NCI-H510A treated with DMSO at 0.1 percent for 48 hours (cell line): ENCODE measurements around the gene SLC22A31.
"Not testable (repeated sequence)": the region's sequence is repeated elsewhere in the genome, so short reads cannot be mapped to it uniquely, and the experiment has no call there.

Source experiments
- DNase-seq: peaks from one replicate; lab custom pipeline; 2025; lab: John Stamatoyannopoulos, UW

Gene SLC22A31

DNA sequence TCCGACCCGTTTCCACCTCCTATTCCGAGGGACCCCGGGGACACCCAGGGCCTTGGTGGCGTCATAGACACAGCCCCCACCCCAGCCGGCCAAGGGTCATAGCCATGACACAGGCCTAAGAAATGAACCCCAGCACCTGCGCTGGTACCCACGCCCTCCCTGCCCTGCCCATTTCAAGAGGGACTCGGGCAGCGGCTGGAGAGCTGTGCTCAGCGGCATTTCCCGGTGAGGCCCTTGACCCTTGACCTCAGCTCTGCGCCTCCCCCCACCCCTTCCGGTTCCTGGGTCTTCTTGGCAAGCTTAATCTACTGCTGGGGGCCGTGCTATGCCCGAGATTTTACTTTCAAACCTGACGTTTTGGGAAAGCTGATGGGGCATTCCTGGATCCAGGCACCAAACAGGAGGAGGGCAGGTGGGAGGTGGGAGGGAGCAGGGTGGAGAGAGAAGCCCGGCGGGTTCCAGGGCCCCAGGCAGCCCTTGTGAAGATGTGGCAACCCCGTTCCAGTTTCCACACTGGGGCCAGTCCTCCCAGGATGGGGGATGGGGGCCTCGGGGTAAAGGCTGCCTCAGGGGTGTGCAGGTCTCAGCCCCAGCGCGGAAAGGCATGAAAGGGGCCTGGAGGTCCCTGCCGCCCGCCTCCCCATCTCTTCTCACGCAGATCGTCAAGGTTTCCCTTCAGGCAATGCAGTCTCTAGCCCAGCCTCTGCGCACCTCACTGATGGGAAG is at the start of gene SLC22A31:
TSS of gene SLC22A31 (minus strand) at position 414 of the 726 bp plus-strand sequence. CDS start at position 378, 36 bp downstream.
- DNase-seq: no peak

DNA sequence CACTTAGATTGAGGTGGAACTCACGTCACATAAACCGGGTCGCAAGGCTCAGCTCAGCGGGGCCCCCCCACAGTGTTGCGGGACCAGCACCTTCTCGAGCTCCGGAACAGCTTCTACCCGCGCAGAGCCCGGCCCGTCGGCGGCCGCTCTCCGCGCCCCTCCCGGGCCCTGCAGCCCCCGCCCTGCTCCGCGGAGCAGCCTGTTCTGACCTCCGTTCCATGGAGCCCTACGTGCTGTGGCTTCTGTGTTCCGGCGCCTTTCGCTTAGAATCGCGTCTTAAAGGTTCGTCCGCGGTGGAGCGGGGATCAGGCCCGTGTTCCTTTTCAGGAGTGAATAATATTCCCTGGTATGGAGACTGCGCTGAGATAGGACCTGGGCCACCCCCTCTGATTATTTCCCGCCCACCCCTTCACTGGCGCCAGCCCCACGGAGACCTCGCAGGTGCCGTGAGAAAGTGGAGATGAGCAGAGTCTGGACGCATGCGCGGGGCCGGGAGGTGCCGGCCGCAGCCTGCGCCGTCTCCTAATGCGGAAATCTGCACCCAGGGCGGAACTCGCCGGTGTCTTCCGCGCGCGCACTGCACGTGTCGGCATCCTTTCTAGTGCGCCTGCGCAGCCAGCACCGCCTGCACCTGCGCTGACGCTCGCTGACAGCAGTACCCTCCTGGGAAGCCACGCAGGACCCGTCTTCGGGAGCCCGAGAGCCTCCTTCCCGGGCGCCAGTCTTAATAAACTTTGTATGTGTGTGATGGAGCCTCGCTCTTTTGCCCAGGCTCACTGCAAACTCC is 48.1 kb upstream of the SLC22A31 start:
- no peak for DNase-seq

DNA sequence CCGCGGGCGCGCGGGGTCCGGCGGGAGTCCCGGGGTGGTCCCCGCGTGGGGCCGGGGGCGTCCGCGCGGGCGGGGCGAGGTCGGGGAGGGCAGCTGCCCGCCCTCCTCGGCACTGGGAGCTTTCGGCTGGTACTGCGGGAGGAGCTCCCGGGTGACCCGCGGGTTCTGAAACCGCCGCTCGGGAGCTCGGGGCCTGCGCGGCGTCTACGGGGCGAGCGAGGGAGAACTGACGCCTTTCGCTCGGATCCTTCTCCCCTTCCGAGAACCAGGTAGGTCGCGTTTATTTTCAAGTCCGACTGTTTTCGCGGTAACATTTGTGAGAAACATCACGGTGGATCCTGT is 47.4 kb upstream of the SLC22A31 start:
- DNase-seq: not testable (repeated sequence)

DNA sequence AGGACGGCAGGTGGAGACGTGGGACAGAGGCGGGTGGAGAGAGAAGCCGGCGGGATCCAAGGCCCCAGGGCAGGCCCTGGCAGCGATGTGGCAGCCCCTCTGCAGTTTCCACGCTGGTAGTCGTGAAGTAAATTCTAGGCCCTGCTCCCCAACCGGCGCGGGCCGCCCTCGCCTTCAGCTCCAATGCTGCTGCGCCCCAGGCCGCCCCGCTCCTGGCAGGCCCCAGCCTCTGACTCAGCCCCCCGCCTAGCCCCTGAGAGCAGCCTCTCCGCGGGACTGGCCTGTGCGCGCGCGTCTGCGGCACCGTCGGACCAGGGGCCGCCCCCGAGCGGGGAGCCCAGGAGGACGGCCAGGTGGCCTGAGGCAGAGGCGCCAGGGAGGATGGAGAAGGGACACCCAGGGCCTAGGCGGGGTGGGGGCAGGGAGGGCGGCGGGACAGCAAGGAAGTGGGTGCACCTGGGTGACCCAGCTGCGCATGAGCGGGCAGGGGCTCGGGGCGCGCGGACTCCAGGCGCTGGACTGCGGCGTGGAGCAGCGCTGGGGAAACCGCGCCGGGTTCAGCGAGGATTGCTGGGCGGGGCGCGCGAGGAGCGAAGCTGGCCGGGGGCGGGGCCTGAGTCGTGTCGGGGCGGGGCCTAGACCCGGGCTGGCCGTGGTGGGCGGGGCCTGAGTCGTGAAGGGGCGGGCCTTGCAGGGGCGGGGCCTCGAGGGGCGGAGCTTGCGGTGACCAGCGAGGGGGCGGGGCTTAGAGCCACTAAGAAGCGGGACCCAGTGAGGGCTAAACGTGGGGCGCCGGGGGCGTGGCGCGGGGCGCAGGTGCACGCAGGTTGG is 46.8 kb upstream of the SLC22A31 start:
- DNase-seq: peak; percentile 50

DNA sequence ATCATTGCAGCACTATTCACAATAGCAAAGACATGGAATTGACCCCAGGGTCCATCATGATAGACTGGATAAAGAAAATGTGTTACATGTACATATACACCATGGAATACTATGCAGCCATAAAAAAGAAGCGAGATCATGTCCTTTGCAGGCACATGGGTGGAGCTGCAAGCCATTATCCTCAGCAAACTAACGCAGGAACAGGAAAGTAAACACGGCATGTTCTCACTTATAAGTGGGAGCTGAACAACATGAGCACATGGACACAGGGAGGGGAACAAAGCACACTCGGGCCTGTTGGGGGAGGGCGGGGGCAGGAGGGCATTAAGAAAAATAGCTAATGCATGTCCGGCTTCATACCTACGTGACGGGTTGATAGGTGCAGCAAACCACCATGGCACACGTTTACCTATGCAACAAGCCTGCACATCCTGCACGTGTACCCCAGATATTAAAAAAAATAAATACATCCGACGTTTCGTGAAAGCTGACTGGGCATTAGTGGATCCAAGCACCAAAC is 46.1 kb upstream of the SLC22A31 start:
- no peak for DNase-seq

DNA sequence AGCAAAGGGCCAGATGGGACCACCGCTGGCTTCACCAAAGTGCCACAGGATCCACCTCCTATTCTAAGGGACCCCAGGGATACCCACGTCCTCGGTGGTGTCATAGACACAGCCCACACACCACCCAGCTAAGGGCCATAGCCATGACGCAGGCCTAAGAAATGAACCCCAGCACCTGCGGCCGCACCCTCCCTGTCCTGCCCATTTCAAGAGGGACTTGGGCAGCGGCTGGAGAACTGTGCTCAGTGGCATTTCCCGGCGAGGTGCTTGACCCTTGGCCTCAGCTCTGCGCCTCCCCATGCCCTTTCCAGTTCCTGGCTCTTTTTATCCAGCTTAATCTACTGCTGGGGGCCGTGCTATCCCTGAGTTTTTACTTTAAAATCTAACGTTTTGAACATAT is 44.4 kb upstream of the SLC22A31 start:
- no peak for DNase-seq

DNA sequence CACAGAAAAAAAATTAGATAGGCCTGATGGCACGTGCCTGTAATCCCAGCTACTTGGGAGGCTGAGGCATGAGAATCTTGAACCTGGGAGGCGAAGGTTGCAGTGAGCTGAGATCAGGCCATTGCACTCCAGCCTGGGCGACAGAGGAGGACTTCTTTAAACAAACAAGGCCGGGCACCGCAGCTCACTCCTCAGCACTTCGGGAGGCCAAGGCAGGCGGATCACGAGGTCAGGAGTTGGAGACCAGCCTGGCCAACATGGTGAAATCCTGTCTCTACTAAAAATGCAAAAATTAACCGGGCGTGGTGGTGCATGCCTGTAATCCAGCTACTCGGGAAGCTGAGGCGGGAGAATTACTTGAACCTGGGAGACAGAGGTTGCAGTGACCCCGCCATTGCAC is 43.9 kb upstream of the SLC22A31 start:
- not testable (repeated sequence) for DNase-seq

DNA sequence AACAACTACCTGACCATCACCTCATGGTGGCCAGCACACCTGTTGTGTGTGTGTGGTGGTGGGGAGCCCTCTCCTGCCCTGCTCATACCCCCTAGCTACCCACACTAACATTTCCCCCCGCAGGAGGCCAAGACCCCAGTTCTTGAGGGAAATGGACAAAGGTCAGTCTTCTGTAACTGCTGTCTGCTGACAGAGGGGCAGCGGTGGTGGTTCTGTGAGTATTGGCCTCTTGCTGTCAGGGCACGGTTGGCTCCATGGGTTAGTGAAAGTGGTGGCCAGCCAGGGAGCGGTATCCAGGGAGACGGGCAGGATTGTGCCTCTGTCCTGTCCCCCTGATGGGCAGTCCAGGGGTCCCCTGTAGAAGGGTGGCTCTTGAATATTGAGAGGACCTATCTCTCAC is 43.3 kb upstream of the SLC22A31 start:
- no peak for DNase-seq

DNA sequence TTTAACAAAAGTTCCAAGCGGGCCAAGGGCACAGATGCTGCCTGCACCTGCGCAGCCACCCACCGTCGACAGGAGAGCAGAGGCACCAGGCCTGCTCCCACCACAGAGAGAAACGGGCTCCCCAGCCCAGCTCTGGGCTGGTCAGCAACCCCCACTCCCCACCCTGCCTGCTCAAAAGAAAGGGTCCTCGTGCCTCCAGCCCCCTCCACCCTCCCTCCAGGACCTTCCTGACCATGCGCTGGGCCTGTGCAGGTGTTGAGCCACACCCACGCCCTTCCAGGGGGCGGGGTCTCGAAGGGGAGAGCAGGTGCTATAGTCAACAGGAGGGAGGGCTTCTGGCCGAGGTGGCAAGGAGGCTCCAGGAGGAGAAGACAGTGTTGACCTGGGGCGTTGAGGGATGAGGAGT is 42.5 kb upstream of the SLC22A31 start:
- DNase-seq: no peak

DNA sequence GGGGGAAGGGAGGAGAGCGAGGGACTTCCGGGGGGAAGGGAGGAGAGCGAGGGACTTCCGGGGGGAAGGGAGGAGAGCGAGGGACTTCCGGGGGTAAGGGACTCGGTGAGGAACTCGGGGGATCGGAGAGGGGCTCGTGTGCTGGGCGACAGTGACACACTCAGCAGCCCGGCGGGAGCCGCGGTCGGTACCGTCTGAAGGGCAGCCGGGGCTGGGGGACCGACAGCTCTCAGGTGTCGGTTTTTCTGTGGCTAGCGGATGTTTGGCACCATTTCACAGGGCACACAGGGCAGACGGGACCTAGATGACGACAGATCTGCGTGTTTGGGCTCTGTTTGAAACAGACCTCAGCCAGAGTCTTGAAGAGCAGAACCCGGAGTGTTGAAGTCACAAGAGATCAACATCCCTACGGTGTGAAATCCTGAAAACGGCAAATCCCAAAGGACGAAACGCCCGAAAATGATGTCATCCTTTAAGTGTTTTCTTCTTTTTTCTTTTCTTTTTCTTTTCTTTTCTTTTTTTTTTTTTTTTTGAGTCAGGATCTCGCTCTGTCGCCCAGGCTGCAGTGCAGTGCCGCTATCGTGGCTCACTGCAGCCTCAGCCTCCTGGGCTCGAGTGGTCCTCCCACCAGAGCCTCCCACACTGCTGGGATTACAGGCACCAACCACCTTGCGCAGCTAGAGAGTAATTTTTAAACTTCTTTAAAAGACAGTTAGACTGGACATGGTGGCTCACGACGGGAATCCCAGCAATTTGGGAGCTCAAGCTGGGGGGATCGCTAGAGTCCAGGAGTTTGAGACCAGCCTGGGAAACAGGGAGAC is 41.1 kb upstream of the SLC22A31 start:
- DNase-seq: no peak

DNA sequence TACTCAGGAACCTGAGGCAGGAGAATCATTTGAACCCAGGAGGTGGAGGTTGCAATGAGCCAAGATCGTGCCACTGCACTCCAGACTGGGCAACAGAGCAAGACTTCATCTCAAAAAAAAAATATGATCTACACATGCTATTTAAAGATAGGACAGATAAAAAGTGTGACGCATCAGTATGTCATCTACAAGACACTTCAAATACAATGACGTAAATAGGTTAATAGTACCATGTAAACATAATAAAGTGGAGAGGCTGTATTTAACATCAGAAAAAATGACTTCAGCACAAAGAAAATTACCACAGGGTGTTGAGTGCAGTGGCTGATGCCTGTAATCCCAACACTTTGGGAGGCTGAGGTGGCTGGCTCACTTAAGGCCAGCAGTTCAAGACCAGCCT is 37.4 kb upstream of the SLC22A31 start:
- DNase-seq: no peak

DNA sequence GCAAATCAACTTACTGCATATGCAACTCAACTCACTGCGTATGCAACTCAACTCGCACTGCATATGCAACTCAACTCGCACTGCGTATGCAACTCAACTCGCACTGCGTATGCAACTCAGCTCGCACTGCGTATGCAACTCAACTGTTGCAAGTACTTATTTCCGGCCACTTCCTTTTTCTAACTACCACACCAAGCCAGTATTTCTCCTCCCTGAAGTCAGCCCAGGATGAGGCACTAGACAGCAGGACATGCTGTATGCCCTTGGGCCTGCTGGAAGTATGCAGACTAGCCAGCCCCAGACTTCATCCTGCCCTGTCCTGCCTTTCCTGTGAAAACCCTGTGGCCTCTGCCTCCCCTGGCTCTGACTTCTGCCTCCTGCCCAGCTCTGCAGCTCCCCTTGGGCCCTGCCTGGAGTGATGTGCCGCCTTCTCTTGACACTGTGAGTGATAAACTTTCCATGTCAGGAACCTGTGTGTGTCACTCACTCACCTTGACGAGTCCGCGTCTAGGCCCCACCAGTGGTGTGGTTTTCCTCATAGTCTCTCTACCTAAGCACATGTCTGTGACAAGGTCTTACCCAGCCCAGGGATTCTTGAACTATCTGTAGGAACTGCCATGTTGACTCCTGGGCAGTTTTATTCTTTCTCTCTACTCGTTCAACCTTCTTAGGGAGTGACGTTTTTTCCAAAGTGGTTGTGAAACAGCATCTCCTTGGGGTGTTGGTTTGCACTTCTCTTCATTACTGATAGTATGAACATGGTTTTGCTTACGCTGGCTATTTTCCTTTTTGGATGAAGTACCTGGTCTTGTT is 33.5 kb upstream of the SLC22A31 start:
- DNase-seq: no peak

DNA sequence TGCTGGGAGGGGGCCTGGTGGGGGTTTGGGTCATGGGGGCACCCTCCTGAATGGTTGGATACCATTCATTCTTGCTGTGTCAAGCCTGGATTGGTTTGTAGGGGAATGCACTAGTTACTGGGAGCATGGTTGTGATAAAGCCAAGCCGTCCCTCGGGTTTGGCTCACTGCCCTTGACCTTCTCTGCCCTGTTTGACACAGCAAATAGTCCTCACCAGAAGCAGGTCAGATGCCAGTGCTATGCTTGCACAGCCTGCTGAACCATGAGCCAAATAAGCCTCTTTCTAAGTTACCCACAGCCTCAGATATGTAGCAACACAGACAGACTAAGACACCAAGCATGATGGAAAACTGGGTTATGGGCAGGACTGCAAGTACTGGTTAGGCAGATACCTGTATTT is 31.8 kb upstream of the SLC22A31 start:
- DNase-seq: no peak

DNA sequence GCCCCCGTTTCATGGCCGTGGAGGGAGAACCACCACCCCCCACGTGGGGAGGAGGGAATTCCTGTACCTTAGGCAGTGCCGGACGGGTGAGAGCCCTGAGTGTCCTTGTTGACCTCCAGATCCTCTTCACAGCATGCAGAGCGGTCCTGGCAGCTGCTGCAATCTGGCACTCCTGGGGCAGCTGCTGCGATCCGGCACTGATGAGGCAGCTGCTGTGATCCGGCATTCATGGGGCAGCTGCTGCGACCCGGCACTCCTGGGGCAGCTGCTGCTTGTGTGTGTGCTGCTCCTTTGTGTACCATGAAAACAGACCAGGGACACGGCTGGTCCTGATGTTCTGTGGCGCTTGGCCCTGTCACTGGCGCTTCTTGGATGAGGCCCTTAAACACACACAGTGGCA is 29.9 kb upstream of the SLC22A31 start:
- DNase-seq: no peak

DNA sequence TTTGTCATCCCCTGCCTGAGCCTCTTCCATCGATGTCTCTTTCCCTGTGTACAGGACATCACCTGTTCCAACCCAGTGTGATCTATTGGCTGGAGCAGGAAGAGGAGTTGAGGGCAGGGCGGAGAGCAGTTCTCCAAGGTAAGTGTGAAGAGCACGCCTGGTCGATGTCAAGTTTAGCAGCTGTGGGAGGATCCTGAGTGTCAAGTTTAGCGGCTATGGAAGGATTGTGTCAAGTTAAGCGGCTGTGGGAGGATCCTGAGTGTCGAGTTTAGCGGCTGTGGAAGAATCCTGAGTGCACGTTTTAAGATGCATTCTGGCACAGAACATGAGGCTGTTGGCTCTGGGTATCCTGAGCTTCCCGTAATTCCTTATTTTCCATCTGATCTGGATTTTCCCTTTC is 24.3 kb upstream of the SLC22A31 start:
- no peak for DNase-seq

DNA sequence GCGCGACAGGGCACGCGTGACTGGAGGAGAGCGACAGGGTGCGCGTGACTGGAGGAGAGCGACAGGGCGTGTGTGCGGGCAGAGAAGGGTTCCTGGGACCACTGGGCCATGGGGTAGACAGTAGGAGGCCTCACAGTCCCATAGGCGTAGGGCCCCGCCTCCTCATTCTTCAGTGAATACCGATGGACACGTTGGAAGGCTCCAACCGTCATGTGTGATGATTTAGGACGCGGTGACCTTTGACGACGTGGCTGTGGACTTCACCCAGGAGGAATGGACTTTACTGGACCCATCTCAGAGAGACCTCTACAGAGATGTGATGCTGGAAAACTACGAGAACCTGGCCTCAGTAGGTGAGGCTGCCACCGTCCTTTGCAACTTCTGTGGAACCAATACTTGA is 22.6 kb upstream of the SLC22A31 start:
- DNase-seq: no peak

DNA sequence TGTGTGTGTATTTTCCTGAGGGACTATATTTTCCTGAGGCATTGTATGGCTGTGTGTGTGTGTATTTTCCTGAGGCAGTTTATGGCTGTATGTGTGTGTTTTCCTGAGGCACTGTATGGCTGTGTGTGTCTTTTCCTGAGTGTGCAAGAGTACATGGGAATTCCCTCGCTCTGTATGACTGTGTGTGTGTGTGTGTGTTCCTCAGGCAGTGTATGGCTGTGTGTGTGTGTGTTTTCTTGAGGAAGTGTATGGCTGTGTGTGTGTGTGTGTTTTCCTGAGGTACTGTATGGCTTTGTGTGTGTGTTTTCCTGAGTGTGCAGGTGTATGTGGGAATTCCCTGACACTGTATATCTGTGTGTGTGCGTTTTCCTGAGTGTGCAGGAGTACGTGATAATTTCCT is 21.3 kb upstream of the SLC22A31 start:
- DNase-seq: no peak

DNA sequence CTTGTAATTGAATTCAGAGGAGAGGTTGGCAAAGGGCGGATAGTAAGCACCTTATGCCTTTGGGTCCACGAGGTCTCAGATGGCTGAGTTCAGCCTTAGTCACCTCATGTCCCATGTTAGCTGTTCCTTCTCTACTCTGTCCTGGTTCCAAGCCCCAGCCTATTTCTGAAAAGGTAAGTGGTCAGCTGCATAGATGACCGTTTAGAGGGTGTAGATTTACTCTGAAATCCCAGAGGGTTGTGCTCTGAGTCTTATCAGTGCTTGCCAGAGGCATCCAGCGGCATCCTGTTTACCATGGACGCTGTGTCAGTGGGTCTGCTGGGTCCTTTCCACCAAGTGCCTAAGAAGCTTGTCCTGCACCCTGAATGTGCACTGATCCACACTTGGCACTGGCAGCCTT is 19.0 kb upstream of the SLC22A31 start:
- no peak for DNase-seq

DNA sequence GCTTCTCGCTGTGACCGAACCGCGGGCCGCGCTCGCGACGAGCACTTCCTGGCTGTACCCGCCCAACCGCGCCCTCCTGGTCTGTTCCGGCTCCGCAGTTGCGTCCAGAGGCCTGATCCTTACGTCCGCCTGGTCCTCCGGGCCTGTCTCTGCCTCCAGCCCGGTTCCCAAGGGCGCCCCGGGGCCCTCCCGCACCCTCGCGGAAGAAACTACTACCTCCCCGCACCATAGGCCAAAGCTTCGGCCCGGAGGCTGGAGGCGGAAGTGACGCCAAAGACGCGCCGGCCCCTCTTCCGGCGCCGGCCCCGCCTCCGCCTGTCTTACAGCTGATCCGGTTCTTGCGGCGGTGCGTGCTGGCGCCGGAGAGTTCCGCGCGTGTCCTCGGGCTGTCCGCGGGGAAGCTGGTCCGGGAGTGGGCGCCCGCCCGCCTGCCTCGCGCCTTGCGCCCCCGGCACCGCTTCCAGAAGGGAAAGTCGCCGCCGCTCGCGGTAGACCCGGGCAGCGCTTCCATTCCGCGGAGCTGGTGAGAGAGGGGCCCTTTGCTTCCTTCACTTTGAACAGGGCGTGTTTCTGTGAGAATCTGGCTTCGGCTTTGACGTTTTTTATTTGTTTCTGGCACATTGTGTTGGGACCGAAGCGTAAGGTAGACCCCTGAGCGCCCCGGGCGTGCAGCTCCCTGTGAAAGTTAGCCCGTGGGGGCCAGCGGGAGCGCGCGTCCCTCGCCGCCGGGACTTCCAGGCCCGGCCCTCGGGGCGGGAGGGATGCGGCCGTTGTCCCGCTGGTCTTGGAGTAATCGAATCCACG is 17.3 kb upstream of the SLC22A31 start, which contains the start of gene ZNF778:
TSS of gene ZNF778 (plus strand) at position 316 of the 804 bp plus-strand sequence. CDS start 3,425 bp downstream, outside the sequence.
- DNase-seq: peak; percentile 70

DNA sequence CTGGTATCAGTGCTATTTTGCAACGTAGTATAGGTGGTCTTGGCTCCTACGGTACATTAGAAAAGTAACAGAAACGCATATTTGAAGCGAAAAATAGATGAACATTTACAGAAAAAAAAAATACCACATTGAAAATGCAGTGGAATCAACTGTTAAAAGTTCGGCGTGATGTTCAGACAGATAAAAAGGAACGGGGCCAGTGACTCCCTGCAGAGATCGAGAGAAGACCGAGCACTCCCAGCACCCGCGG is 16.7 kb upstream of the SLC22A31 start:
- DNase-seq: no peak
